Left ventricle myocardium inferior (tissue), 1 donor: ENCODE measurements around the gene ID2. TPM values are rescaled to one million over a fixed set of nuclear protein-coding genes. Genes with fewer than 3 reads are reported as not detected.

ENCODE experiments used
- DNase-seq: peaks from one replicate; pipeline ENCODE4 v3.0.0-alpha.2; 2020
- H3K27ac ChIP-seq: fragments of 200-600 bp; replicated peaks from 2 replicates; pipeline ENCODE4 v1.8.0; 2021
- H3K27me3 ChIP-seq: fragments of 200-600 bp; 2 replicates; pipeline ENCODE4 v1.8.0; 2021; ENCODE audit warnings: low read depth
- H3K36me3 ChIP-seq: fragments of 200-600 bp; 2 replicates; pipeline ENCODE4 v1.8.0; 2021
- H3K4me1 ChIP-seq: fragments of 200-600 bp; 2 replicates; pipeline ENCODE4 v1.8.0; 2021
- H3K4me3 ChIP-seq: fragments of 200-600 bp; 2 replicates; pipeline ENCODE4 v1.8.0; 2021; ENCODE audit warnings: mild to moderate bottlenecking, moderate library complexity
- H3K9me3 ChIP-seq: fragments of 200-600 bp; replicated peaks from 2 replicates; pipeline ENCODE4 v1.8.0; 2021
- CTCF ChIP-seq: fragments of 200-600 bp; IDR thresholded peaks from 2 replicates; pipeline ENCODE4 v1.8.0; 2021; ENCODE audit warnings: antibody characterized with exemption, mild to moderate bottlenecking, borderline replicate concordance
- intact Hi-C: fragments of 100-400 bp; cut with micrococcal nuclease; formaldehyde crosslinking; loops from one replicate; pipeline ENCODE4 v1.11.0; 2022
- total RNA-seq: library from RNA; stranded (reverse); fragmentation: NEBNext Ultra II Directional; extraction: Animal tissue kit (Norgen Biotek cat#: 25700); gene quantifications from one replicate; pipeline ENCODE4 v1.2.1, GENCODE V29; 2021
- donor health status: DM: no; HTN: yes; CAD: no; lungs with severe emphysema.

The ID2 gene
- total RNA-seq, 1 donor from 2014 or later, result 32.2 TPM

- Histone ChIP-seq H3K4me1 (peaks cover 17% of the 10 kb centered on the region), H3K27ac (peak overlapping the region; percentile 27), H3K4me3 (no peak overlapping the region), H3K9me3 (no peaks in the 10 kb centered on the region), H3K27me3 (no peaks in the 10 kb centered on the region), H3K36me3 (no peaks in the 10 kb centered on the region)
- no peak for TF ChIP-seq CTCF
- intact Hi-C loops, result no loop called here
- DNase-seq, result no peak
These were observed 21.9 kb upstream of the ID2 start for GRCh38 chr2:8659735-8660492.

GRCh38 chr2:8661235-8661634 is 20.6 kb upstream of the ID2 start:
- Histone ChIP-seq H3K36me3 (no peaks in the 10 kb centered on the region), H3K4me1 (peaks cover 17% of the 10 kb centered on the region), H3K4me3 (no peak overlapping the region), H3K27me3 (no peaks in the 10 kb centered on the region), H3K27ac (peak overlapping the region; percentile 19), H3K9me3 (no peaks in the 10 kb centered on the region)
- intact Hi-C loops, result no loop called here
- no peak for DNase-seq
- no peak for TF ChIP-seq CTCF

- no peak for DNase-seq
- no peaks in the 10 kb centered on the region for H3K27me3 ChIP-seq
- no peaks in the 10 kb centered on the region for H3K36me3 ChIP-seq
- peaks cover 17% of the 10 kb centered on the region for H3K4me1 ChIP-seq
- H3K27ac ChIP-seq, result peak overlapping the region; percentile 19
- TF ChIP-seq CTCF, result no peak
- H3K9me3 ChIP-seq, result no peaks in the 10 kb centered on the region
- H3K4me3 ChIP-seq, result no peak overlapping the region
- intact Hi-C loops, result no loop called here
These were observed 20.1 kb upstream of the ID2 start for GRCh38 chr2:8661736-8662135.

- Histone ChIP-seq H3K27me3 (no peaks in the 10 kb centered on the region), H3K27ac (peak overlapping the region; percentile 19), H3K4me3 (no peak overlapping the region), H3K4me1 (peaks cover 17% of the 10 kb centered on the region), H3K9me3 (no peaks in the 10 kb centered on the region), H3K36me3 (no peaks in the 10 kb centered on the region)
- no peak for DNase-seq
- no peak for TF ChIP-seq CTCF
- intact Hi-C loops, result no loop called here
These were observed 19.5 kb upstream of the ID2 start for GRCh38 chr2:8662239-8662879.

DNA sequence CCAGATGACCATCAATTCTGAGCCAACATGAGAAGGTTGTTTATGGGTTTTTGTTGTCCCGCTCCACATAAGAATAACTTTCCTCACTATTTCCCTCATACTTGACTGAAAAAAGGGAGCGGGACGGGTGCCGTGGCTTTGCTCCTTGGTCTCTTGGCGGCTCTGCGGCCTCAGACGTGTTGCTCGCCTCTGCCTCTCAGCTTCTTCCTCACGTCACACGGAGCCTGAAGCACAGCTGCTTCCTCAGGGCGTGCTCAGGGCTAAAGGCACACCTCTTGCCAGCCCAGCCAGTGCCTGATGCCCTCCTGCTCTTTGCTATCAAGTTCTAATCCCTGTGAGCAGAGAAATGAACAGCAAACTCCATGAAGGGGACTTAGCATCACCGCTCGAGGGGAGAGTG is 17.9 kb upstream of the ID2 start:
- peaks cover 20% of the 10 kb centered on the region for H3K4me1 ChIP-seq
- H3K4me3 ChIP-seq, result no peak overlapping the region
- H3K9me3 ChIP-seq, result no peaks in the 10 kb centered on the region
- no peak overlapping the region for H3K27ac ChIP-seq
- no peak for TF ChIP-seq CTCF
- H3K36me3 ChIP-seq, result no peaks in the 10 kb centered on the region
- no peaks in the 10 kb centered on the region for H3K27me3 ChIP-seq
- intact Hi-C loops, result no loop called here
- DNase-seq, result no peak
